Transverse colon (tissue), 4 donors: ENCODE results near the gene RUNX1.

Experiments used
- CTCF ChIP-seq, 5 experiments: fragments of 200-600 bp in 3 of 5; fragments of 450-650 bp in 2 of 5; sonication (generic) in 3 of 5; IDR thresholded peaks; 1 replicate in 2 of 5; 2 replicates in 3 of 5; pipeline ENCODE4 v1.5.1; 2016 to 2017; ENCODE audit warnings: antibody characterized with exemption in 5 of 5, inconsistent platforms in 3 of 5, mild to moderate bottlenecking in 2 of 5, moderate library complexity in 1 of 5
- EP300 ChIP-seq: sonication (generic); formaldehyde crosslinking; IDR thresholded peaks from one replicate; pipeline ENCODE4 v1.6.1; 2017; ENCODE audit warnings: antibody characterized with exemption, low read depth
- POLR2A ChIP-seq: fragments of 450-650 bp; IDR thresholded peaks from one replicate; pipeline ENCODE4 v1.6.1; 2016; ENCODE audit warnings: antibody characterized with exemption, mild to moderate bottlenecking, moderate library complexity
- POLR2AphosphoS5 ChIP-seq, 3 donors: sonication (generic); formaldehyde crosslinking; IDR thresholded peaks; one replicate each; pipeline ENCODE4 v1.6.1; 2016; ENCODE audit warnings: antibody characterized with exemption in 3 of 3

- TF ChIP-seq CTCF (IDR thresholded peaks at IDR 0.05), result no peak
- TF ChIP-seq EP300, result no peak
- TF ChIP-seq POLR2A, result no peak
- no peak for TF ChIP-seq POLR2AphosphoS5 (IDR thresholded peaks at IDR 0.05)
These were observed 61.0 kb downstream of the RUNX1 start for GRCh38 chr21:34988139-34988538.
